ENCODE measurements around the gene FBXL15.

GRCh38 chr10:102413806-102414561, 6.7 kb upstream of the FBXL15 start:
- no peak for TF ChIP-seq RAD21 (IDR thresholded peaks at IDR 0.05; ENCODE audit: low read depth)
- TF ChIP-seq ZBTB7A (IDR thresholded peaks at IDR 0.05; ENCODE audit: low read depth), result no peak
- no peak for TF ChIP-seq TCF12 (IDR thresholded peaks at IDR 0.05; ENCODE audit: low read depth)
- no peak for TF ChIP-seq REST (IDR thresholded peaks at IDR 0.05; ENCODE audit: low read depth)
- TF ChIP-seq, protein P1, sequence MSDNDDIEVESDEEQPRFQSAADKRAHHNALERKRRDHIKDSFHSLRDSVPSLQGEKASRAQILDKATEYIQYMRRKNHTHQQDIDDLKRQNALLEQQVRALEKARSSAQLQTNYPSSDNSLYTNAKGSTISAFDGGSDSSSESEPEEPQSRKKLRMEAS (IDR thresholded peaks at IDR 0.05), result no peak
- TF ChIP-seq EP300 (IDR thresholded peaks at IDR 0.05; ENCODE audit: borderline replicate concordance), result no peak
- TF ChIP-seq CEBPB (IDR thresholded peaks at IDR 0.05), result no peak
- TF ChIP-seq EGR1 (IDR thresholded peaks at IDR 0.05), result no peak
- TF ChIP-seq CREB1 (IDR thresholded peaks at IDR 0.05; ENCODE audit: low read depth), result no peak
- TF ChIP-seq, protein P2, sequence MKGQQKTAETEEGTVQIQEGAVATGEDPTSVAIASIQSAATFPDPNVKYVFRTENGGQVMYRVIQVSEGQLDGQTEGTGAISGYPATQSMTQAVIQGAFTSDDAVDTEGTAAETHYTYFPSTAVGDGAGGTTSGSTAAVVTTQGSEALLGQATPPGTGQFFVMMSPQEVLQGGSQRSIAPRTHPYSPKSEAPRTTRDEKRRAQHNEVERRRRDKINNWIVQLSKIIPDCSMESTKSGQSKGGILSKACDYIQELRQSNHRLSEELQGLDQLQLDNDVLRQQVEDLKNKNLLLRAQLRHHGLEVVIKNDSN (IDR thresholded peaks at IDR 0.05), result no peak
- no peak for TF ChIP-seq FOXM1 (IDR thresholded peaks at IDR 0.05; ENCODE audit: borderline replicate concordance, low read depth)
- no peak for TF ChIP-seq YY1 (IDR thresholded peaks at IDR 0.05; ENCODE audit: low read depth)

Data from Ishikawa (cell line).